ENCODE measurements around the gene LRSAM1.

DNA sequence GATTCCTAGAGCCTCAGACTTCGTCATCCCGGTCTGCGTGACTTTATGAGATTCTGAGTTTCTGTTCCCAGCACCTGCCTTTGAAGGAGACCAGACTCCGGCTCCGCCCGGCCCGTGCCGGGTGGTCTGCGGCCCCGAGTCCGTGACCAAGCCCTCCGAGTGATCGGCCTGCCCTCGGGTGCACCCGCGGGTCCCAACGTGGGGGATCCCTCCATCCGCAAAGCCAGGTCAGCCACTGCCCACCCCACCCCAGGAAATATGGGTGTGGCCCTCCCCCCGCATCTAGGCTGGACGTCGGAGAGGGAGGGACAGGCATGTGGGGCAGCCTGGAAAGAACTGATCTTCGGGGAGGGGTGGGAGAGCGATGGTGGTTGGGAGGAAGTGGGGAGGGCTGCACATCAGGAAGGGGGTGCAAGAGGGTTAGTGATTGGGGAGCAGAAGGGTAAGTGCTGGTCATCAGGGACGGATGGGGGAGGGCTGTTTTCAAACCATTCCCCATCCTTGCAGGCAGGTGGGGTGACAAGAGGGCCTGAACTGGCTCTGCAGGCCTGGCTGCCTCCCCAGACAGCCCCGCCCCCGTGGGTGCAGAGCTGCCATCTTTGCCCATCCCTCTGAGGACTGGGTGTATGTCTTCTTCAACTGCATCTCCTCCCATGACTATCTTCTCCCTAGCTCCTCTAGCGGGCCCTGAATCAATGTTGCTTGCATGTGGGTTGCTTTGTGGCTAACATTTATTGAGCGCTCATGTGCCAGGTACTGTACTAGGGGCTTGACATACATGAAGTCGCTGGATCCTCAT is 747 bp downstream of the LRSAM1 start:
- TF ChIP-seq, protein P1, sequence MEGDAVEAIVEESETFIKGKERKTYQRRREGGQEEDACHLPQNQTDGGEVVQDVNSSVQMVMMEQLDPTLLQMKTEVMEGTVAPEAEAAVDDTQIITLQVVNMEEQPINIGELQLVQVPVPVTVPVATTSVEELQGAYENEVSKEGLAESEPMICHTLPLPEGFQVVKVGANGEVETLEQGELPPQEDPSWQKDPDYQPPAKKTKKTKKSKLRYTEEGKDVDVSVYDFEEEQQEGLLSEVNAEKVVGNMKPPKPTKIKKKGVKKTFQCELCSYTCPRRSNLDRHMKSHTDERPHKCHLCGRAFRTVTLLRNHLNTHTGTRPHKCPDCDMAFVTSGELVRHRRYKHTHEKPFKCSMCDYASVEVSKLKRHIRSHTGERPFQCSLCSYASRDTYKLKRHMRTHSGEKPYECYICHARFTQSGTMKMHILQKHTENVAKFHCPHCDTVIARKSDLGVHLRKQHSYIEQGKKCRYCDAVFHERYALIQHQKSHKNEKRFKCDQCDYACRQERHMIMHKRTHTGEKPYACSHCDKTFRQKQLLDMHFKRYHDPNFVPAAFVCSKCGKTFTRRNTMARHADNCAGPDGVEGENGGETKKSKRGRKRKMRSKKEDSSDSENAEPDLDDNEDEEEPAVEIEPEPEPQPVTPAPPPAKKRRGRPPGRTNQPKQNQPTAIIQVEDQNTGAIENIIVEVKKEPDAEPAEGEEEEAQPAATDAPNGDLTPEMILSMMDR (IDR thresholded peaks at IDR 0.05 in 2 of 3, conservative IDR thresholded peaks at IDR 0.05 in 1 of 3; ENCODE audit: insufficient read depth in 2 of 3, low read depth in 1 of 3, low read length in 3 of 3), result no peak
- TF ChIP-seq NFXL1 (CRISPR knock-in tag; IDR thresholded peaks at IDR 0.05) (no peak), SPI1 (IDR thresholded peaks at IDR 0.05; ENCODE audit: borderline replicate concordance, low read depth, low read length) (peak; percentile 58; the same call in 1 of the 2 replicates), SIN3A (IDR thresholded peaks at IDR 0.05; ENCODE audit: borderline replicate concordance in 2 of 2, control insufficient read depth in 1 of 2, low read depth in 2 of 2, low read length in 2 of 2) (peak; percentile 12 to 81; a peak in 1 of 4 replicates), EZH2 (IDR thresholded peaks at IDR 0.05; ENCODE audit: borderline replicate concordance, low read depth, low read length) (no peak), RAD21 (CRISPR knock-in tag; conservative IDR thresholded peaks at IDR 0.05 in 1 of 2, IDR thresholded peaks at IDR 0.05 in 1 of 2) (no peak), ELF1 (tag; IDR thresholded peaks at IDR 0.05) (no peak), MAFK (IDR thresholded peaks at IDR 0.05; ENCODE audit: low read length) (no peak), ZBTB7A (IDR thresholded peaks at IDR 0.05; ENCODE audit: borderline replicate concordance, control insufficient read depth, low read depth, low read length) (no peak; the same call in 1 of the 2 replicates), RFX5 (IDR thresholded peaks at IDR 0.05; ENCODE audit: low read depth, low read length) (no peak)
- TF ChIP-seq, protein P2, sequence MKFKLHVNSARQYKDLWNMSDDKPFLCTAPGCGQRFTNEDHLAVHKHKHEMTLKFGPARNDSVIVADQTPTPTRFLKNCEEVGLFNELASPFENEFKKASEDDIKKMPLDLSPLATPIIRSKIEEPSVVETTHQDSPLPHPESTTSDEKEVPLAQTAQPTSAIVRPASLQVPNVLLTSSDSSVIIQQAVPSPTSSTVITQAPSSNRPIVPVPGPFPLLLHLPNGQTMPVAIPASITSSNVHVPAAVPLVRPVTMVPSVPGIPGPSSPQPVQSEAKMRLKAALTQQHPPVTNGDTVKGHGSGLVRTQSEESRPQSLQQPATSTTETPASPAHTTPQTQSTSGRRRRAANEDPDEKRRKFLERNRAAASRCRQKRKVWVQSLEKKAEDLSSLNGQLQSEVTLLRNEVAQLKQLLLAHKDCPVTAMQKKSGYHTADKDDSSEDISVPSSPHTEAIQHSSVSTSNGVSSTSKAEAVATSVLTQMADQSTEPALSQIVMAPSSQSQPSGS (CRISPR knock-in tag; IDR thresholded peaks at IDR 0.05), result no peak
- TF ChIP-seq, protein P3, sequence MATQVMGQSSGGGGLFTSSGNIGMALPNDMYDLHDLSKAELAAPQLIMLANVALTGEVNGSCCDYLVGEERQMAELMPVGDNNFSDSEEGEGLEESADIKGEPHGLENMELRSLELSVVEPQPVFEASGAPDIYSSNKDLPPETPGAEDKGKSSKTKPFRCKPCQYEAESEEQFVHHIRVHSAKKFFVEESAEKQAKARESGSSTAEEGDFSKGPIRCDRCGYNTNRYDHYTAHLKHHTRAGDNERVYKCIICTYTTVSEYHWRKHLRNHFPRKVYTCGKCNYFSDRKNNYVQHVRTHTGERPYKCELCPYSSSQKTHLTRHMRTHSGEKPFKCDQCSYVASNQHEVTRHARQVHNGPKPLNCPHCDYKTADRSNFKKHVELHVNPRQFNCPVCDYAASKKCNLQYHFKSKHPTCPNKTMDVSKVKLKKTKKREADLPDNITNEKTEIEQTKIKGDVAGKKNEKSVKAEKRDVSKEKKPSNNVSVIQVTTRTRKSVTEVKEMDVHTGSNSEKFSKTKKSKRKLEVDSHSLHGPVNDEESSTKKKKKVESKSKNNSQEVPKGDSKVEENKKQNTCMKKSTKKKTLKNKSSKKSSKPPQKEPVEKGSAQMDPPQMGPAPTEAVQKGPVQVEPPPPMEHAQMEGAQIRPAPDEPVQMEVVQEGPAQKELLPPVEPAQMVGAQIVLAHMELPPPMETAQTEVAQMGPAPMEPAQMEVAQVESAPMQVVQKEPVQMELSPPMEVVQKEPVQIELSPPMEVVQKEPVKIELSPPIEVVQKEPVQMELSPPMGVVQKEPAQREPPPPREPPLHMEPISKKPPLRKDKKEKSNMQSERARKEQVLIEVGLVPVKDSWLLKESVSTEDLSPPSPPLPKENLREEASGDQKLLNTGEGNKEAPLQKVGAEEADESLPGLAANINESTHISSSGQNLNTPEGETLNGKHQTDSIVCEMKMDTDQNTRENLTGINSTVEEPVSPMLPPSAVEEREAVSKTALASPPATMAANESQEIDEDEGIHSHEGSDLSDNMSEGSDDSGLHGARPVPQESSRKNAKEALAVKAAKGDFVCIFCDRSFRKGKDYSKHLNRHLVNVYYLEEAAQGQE (IDR thresholded peaks at IDR 0.05; ENCODE audit: borderline replicate concordance), result no peak; the same call in 1 of the 2 replicates
- TF ChIP-seq, protein P3 (CRISPR knock-in tag; IDR thresholded peaks at IDR 0.05; ENCODE audit: low read depth), result no peak

Data from K562 (cell line).